ENCODE measurements around the gene TKFC.
"Not testable (repeated sequence)": the region's sequence is repeated elsewhere in the genome, so short reads cannot be mapped to it uniquely, and the experiment has no call there.

The TKFC gene

DNA sequence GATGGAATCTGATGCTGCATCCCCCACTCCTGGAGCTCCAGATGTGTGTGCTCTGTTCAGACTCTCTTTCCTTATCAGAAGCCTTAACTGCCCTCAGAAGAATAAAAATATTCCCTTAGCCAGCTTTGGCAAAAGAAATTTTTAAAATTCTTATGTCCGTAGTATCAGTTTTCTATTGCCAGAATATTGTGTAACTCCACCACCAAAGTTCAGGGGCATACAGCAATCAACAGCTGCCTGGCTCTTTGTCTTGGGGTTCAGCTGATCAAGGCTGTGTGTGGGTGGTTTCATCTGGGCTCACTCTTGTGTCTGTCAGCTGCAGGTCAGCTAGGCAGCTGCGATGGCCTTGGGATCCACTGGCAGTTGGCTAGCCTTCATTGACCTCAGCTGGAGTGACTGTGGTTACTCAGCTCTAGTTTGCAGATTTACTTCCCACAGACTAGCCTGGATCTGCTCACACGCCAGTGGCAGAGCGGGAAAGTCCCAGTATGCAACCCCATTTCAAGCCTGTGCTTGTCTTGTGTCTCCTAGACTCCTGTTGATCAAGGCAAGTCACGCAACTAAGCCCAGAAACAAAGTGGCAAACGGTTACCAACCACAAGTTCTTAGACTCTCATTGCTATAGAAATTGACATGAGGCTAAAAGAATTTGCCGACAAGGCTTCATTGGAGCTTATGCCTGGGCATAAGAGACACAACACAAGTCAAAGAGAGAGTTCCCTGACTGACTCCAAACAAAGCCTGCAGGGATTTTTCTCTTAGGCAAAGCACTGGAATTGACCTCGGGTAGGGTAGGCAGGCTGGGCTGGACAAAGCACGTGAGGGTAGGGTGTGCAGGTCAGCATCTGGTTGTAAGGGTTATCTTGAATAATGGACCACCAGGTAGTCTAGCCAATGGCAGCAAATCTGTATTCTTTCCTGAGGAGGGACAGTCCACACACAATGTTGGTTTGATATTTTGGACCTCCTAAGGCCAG, 36.6 kb downstream of the TKFC start:
- no peak for DNase-seq (ENCODE audit: low read depth in 2 of 2)

DNA sequence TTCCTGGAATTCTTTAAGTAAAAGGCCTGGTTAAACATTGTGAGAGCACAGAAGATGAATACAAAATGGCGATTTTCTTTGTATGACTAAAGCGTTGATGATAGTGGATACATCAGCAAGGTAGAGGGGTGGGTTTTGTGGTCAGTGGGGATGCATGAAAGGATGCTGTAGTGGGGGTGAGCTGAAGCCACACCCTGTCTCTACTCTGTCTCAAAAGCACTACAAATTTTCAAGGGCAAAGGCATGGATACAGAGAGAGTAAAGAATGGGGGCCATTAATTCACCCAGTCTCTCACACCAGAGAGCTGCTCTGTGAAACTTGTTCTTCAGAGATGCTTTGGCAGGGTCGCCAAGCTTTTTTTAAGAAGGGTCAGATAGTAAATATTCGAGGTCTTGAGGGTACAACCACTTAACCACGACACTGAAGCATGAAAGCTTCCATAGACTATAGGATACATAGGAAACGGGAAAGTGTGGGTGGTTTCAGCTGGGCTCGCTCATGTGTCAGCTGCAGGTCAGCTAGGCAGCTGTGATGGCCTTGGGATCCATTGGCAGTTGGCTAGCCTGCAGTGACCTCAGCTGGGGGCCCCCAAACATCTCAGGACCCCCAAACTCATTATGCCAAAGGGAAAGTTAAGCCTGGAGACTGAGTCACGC, 37.4 kb downstream of the TKFC start:
- no peak for DNase-seq (ENCODE audit: low read depth in 2 of 2)

DNA sequence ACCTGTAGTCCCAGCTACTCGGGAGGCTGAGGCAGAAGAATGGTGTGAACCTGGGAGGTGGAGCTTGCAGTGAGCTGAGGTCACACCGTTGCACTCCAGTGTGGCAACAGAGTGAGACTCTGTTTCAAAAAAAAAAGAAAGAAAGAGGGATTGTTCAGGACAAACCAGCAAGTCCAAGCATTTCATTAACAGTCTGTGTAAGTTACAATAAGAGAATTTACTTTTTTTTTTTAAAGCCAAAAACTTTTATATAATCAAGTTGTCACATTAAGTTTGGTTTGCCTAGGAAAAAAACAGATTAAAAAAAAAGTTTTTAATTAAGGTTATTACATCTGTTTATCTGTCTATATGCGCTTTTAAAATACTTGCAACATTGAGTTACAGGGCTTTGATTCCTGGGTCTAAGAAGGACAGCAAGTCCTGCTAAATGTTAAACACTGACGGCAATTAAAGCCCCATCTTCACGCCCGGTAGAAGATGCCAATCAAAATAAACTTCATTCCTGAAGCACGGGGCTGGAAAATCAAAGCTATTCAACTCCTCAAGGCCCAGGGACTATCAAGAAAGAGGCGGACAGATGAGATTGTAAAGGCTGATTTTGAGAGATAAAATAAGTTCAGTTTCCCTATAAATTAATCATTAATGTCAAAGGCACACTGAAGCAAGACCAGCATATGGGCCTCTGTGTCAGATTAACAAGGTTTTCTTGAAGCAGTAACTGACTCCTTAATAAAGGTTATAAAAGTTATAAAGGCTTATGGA, 39.8 kb downstream of the TKFC start:
- DNase-seq (ENCODE audit: low read depth in 2 of 2) = no peak

DNA sequence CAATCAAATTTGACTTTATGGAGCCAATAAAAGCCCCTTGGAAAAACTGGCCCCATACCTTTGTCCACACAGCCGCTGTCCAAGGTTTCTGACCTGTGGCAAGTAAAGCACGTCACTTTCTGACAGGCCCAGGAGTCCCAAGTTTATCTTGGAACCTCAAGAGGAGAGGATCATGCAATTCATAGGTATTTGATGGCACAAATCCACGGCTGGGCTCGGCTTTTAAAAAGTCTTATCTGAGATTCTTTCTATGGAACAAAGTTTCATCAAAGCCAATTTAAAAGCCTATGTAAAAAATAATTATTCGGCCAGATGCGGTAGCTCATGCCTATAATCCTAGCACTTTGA, 42.7 kb downstream of the TKFC start:
- no peak for DNase-seq (ENCODE audit: low read depth in 2 of 2)

DNA sequence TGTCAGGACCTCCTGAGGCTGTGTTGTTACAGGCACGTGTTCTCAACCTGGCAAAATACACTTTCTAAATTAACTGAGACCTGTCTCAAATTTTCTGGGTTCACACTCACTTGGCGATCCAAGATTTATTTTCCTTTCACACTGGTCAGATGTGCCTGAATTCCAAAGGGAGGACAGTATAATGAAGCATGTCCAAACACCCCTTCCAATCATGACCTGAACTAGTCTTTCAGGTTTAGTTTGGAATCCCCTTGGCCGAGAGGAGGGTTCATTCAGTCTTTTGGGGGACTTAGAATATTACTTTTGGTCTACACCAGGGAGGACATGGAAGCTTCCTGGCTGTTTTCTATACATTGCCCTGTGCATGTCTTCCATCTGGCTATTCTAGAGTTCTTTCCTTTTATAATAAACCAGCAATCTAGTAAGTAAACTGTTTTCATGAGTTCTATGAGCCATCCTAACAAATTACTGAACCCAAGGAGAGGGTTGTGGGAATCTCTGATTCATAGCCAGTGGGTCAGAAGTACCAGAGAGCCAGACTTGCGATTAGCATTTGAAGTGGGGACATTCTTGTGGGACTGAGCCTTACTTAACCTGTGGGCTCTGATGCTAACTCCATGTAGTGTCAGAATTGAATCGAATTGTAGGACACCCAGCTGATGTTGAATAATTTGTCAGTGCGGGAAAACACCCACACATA, 44.6 kb downstream of the TKFC start:
- DNase-seq (ENCODE audit: low read depth in 2 of 2) = no peak

DNA sequence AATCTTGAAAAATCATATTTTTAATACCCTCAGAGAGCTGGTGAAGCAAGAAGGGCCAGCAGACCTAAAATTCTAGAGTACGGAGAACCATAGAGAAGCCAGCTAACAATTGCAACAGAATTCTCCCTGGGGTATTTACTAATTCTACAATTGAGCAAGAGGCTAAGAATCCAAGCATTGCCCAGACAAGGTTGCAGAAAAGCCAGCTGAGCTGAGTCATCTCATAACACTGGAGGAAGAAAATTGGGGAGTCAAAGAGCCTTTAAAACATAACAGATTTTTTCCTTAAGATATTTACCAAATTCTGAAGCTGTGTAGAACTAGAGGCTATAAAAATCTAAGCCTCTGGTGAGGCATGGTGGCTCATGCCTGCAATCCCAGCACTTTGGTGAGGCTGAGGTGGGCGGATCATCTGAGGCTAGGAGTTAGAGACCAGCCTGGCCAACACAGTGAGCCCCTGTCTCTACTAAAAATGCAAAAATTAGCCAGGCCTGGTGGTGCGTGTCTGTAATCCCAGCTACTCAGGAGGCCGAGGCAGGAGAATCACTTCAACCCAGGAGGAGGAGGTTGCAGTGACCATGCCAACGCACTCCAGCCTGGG, 45.8 kb downstream of the TKFC start:
- DNase-seq (ENCODE audit: low read depth in 2 of 2) = no peak

DNA sequence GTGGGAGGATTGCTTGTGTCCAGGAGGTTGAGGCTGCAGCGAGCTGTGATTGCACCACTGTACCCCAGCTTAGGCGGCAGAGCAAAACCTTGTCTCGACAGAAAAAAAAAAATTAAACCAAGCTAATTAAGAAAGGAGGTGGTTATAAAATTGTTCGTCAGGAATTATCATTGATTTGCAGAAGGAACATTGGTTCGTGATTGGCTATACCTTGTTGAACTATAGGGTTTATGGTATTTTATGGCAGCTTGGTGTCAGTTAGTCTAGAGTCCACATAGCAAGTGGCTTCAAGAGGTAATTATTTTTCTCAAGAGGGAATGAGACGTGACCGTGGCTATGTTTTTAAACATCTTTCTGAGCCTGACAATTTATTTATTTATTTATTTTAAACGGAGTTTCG, 47.9 kb downstream of the TKFC start:
- no peak for DNase-seq (ENCODE audit: low read depth in 2 of 2)

DNA sequence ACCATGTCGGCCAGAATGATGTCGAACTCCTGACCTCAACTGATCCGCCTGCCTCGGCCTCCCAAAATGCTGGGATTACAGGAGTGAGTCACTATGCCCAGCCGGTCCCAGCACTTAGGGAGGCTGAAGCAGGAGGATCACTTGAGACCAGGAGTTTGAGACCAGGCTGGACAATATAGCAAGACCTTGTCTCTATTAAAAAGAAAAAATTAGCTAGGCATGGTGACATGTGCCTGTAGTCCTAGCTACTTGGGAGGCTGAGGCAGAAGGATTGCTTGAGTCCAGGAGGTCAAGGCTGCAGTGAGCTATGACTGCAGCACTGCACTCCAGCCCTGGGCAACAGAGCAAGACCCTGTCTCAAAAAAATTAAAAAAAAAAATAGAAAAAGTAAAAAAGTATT, 50.8 kb downstream of the TKFC start:
- not testable (repeated sequence) for DNase-seq (ENCODE audit: low read depth in 2 of 2)

DNA sequence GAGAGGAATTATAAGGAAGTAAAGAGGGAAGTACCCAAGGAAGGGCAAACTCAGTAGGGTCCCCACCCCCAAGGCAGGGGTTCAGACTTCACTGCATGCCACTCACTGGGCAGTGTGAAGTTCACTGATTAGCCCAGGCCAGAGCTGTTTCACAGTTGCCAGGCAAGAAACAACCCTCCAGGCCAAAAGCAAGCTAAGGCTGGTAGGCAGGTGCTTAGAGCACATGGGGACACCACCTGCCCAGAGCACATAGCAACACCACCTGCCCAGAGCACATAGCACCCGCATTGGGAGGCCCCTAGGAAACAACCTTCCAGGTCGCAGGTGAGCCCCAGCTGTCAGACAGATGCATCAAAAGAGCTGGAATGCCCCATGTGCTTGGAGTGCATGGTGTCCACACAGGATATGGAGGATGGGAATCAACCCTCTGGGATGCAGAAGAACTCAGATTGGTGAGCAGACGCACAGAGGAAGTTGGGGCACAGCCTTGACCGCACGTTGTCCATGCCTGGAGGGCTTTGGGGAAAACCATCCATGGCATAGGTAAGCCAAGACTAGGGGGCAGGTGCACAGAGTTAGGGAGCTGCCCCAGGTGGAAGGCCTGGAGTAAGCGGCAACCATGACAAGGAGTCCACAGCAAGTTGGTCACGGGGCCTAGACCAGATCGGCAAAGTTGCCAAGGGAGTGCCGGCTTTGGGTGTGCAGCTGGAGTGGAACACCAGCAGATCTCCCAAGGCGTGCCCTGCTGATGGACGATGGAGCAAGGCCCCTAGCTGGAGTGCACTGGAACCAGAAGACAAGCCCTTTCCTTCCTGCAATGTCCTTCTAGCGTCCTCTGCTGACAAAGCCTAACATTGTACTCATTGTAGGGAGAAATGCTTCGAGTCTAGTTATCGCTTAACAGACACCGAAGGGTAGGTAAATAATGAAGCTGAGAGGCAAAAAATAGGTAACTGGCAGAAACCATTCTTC, 51.5 kb downstream of the TKFC start:
- no peak for DNase-seq (ENCODE audit: low read depth in 2 of 2)

DNA sequence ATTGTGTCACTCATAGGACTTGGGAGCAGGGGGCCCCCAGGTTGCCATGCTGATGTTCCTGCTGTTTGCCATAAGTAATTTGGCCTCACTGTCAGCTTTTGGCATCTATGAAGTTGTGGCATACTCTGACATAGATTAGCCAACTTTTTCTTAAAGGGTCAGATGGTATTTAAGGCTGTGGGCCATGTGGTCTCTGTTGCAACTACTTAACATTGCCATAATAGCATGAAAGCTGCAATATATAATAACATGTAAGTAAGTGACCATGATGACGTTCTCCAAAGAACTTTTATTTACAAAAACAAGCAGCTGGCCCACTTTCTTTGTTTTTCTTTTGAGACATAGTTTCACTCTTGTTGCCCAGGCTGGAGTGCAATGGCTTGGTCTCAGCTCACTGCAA, 57.1 kb downstream of the TKFC start:
- DNase-seq (ENCODE audit: low read depth in 2 of 2) = no peak

DNA sequence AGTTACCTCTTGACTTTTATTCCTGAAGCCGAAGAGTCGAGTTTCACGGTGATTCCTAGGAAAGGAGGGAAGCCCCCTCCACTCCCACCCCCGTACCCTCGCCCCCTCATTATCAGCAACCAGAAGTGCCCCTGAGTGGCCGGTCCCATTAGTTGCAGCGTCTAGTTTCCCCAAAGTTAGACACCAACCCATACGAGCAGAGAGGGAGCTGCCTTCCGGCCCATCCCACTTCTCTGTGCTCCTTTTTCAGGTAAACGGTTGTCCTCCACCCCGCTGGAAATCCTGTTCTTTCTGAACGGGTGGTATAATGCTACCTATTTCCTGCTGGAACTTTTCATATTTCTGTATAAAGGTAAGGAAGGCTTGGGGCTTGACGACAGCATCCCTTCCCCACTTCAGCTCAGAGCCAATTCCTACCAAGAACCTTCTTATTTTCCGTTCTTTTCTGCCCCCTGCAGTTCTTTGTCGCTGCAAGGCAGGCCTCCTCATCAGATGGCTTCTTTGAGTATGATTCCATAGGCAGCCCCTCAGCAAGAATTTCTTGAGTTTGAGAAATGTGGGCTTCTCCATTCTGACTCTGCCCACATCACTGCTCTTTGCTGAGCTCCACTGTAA, 60.1 kb downstream of the TKFC start:
- no peak for DNase-seq (ENCODE audit: low read depth in 2 of 2)
